Measurements from ENCODE around the gene ZFYVE28.

ZFYVE28 gene

GRCh38 chr4:2448589-2448988, 30.1 kb upstream of the ZFYVE28 start:
- Histone ChIP-seq H3K9me3 (ENCODE audit: insufficient read depth, low read length) (no peaks in the 10 kb centered on the region), H3K79me2 (ENCODE audit: insufficient read depth, low read length) (no peaks in the 10 kb centered on the region), H3K27ac (ENCODE audit: low read depth, low read length) (no peak overlapping the region), H3K4me2 (ENCODE audit: low read depth, low read length, poor library complexity, severe bottlenecking) (no peak overlapping the region), H4K20me1 (ENCODE audit: low read depth, low read length) (no peaks in the 10 kb centered on the region), H3K4me3 (ENCODE audit: insufficient read depth, low read length, poor library complexity, severe bottlenecking) (no peak overlapping the region), H3F3A (ENCODE audit: insufficient read depth) (no peaks in the 10 kb centered on the region), H2AFZ (ENCODE audit: low read depth, low read length, severe bottlenecking) (no peak overlapping the region), H3K9ac (ENCODE audit: low read length) (no peak overlapping the region), H3K36me3 (ENCODE audit: low read length) (no peaks in the 10 kb centered on the region), H3K9me2 (replicated peaks; ENCODE audit: insufficient read depth, low read length) (no peaks in the 10 kb centered on the region), H3K27me3 (ENCODE audit: low read length) (no peaks in the 10 kb centered on the region)
- TF ChIP-seq CTCF (IDR thresholded peaks at IDR 0.05; ENCODE audit: insufficient read depth, low read length, poor library complexity, severe bottlenecking) = no peak
- TF ChIP-seq EZH2phosphoT487 (conservative IDR thresholded peaks at IDR 0.05; ENCODE audit: low read length) = no peak

- TF ChIP-seq EZH2phosphoT487 (conservative IDR thresholded peaks at IDR 0.05; ENCODE audit: low read length) (no peak), CTCF (IDR thresholded peaks at IDR 0.05; ENCODE audit: insufficient read depth, low read length, poor library complexity, severe bottlenecking) (no peak)
- no peak overlapping the region for H3K4me3 ChIP-seq (ENCODE audit: insufficient read depth, low read length, poor library complexity, severe bottlenecking)
These were observed 28.5 kb upstream of the ZFYVE28 start for GRCh38 chr4:2446656-2447564.

GRCh38 chr4:2445571-2445970, 27.1 kb upstream of the ZFYVE28 start:
- Histone ChIP-seq H2AFZ (ENCODE audit: low read depth, low read length, severe bottlenecking) (no peak overlapping the region), H3K36me3 (ENCODE audit: low read length) (no peaks in the 10 kb centered on the region), H3K27ac (ENCODE audit: low read depth, low read length) (no peak overlapping the region), H3K9me2 (replicated peaks; ENCODE audit: insufficient read depth, low read length) (no peaks in the 10 kb centered on the region), H3F3A (ENCODE audit: insufficient read depth) (no peaks in the 10 kb centered on the region), H3K79me2 (ENCODE audit: insufficient read depth, low read length) (no peaks in the 10 kb centered on the region), H3K9me3 (ENCODE audit: insufficient read depth, low read length) (no peaks in the 10 kb centered on the region), H3K9ac (ENCODE audit: low read length) (no peak overlapping the region), H3K4me2 (ENCODE audit: low read depth, low read length, poor library complexity, severe bottlenecking) (no peak overlapping the region), H3K4me3 (ENCODE audit: insufficient read depth, low read length, poor library complexity, severe bottlenecking) (no peak overlapping the region), H4K20me1 (ENCODE audit: low read depth, low read length) (no peaks in the 10 kb centered on the region), H3K27me3 (ENCODE audit: low read length) (no peaks in the 10 kb centered on the region)
- no peak for TF ChIP-seq EZH2phosphoT487 (conservative IDR thresholded peaks at IDR 0.05; ENCODE audit: low read length)
- no peak for TF ChIP-seq CTCF (IDR thresholded peaks at IDR 0.05; ENCODE audit: insufficient read depth, low read length, poor library complexity, severe bottlenecking)

More at GRCh38 chr4:2446656-2447564, 28.5 kb upstream of the ZFYVE28 start:
- H3K9me2 ChIP-seq (replicated peaks; ENCODE audit: insufficient read depth, low read length) = no peaks in the 10 kb centered on the region
- no peaks in the 10 kb centered on the region for H4K20me1 ChIP-seq (ENCODE audit: low read depth, low read length)
- H3K79me2 ChIP-seq (ENCODE audit: insufficient read depth, low read length) = no peaks in the 10 kb centered on the region
- H3K9me3 ChIP-seq (ENCODE audit: insufficient read depth, low read length) = no peaks in the 10 kb centered on the region
- no peak overlapping the region for H3K27ac ChIP-seq (ENCODE audit: low read depth, low read length)
- no peaks in the 10 kb centered on the region for H3K27me3 ChIP-seq (ENCODE audit: low read length)
- no peaks in the 10 kb centered on the region for H3K36me3 ChIP-seq (ENCODE audit: low read length)
- H3K9ac ChIP-seq (ENCODE audit: low read length) = no peak overlapping the region
- H3F3A ChIP-seq (ENCODE audit: insufficient read depth) = no peaks in the 10 kb centered on the region
- no peak overlapping the region for H2AFZ ChIP-seq (ENCODE audit: low read depth, low read length, severe bottlenecking)
- no peak overlapping the region for H3K4me2 ChIP-seq (ENCODE audit: low read depth, low read length, poor library complexity, severe bottlenecking)

Measured in SU-DHL-6 (cell line).